Natural killer cell treated with Interleukin-12 subunit alpha and Interleukin-12 subunit beta and Interleukin-15 and Interleukin-18, amount 100 ng/mL, for 72 hours (primary cell): ENCODE data around the gene AGPAT2. TPM values are rescaled to one million over a fixed set of nuclear protein-coding genes. Genes with fewer than 3 reads are reported as not detected.
A peak's percentile ranks its signal among the peaks of the same experiment; 100 is the strongest.

ENCODE experiments used
- ATAC-seq, 2 donors: fragments of 150-1000 bp; cut with Tn5 transposase in 1 of 2; sonication (Bioruptor Pico), chemical (Tn5 transposase) in 1 of 2; 2 replicates each; pipeline ENCODE4 v1.10.0; 2021
- DNase-seq: peaks from one replicate; pipeline ENCODE4 v3.0.0; 2022; ENCODE audit warnings: low spot score
- H3K27ac Mint-ChIP-seq, 2 donors: 1 replicate in 1 of 2; 2 replicates in 1 of 2; pipeline ENCODE4 v1.8.0; 2022; ENCODE audit warnings: mixed read lengths in 2 of 2, mild to moderate bottlenecking in 1 of 2, moderate library complexity in 1 of 2
- H3K27me3 Mint-ChIP-seq, 2 donors: 1 replicate in 1 of 2; 2 replicates in 1 of 2; pipeline ENCODE4 v1.8.0; 2022; ENCODE audit warnings: mixed read lengths in 2 of 2
- H3K36me3 Mint-ChIP-seq: one replicate; pipeline ENCODE4 v1.8.0; 2022; ENCODE audit warnings: mixed read lengths
- H3K4me1 Mint-ChIP-seq, 2 donors: 1 replicate in 1 of 2; 2 replicates in 1 of 2; pipeline ENCODE4 v1.8.0; 2022; ENCODE audit warnings: low read depth in 2 of 2, mixed read lengths in 2 of 2, mild to moderate bottlenecking in 1 of 2
- H3K4me3 Mint-ChIP-seq: one replicate; pipeline ENCODE4 v1.8.0; 2022; ENCODE audit warnings: mixed read lengths
- H3K9me3 Mint-ChIP-seq: 2 replicates; pipeline ENCODE4 v1.8.0; 2022; ENCODE audit warnings: mixed read lengths
- total RNA-seq, 2 donors: library from RNA; stranded (reverse); gene quantifications; one replicate each; pipeline ENCODE4 v1.2.3, GENCODE V29; 2022

AGPAT2 gene
- total RNA-seq, 2 donors from 2014 or later, result 6.1 to 8.9 TPM

GRCh38 chr9:136657974-136658848 is 29.0 kb downstream of the AGPAT2 start:
- H3K4me1 Mint-ChIP-seq, result peaks cover 0 to 4% of the 10 kb centered on the region in 2 donors
- peaks cover 12% of the 10 kb centered on the region in 2 donors for H3K27me3 Mint-ChIP-seq
- H3K36me3 Mint-ChIP-seq, result no peaks in the 10 kb centered on the region
- H3K27ac Mint-ChIP-seq, result no peak overlapping the region
- H3K9me3 Mint-ChIP-seq, result no peaks in the 10 kb centered on the region
- H3K4me3 Mint-ChIP-seq, result no peak overlapping the region
- DNase-seq (no peak), ATAC-seq (no peak)

GRCh38 chr9:136656795-136657611 is 30.3 kb downstream of the AGPAT2 start:
- no peaks in the 10 kb centered on the region for H3K9me3 Mint-ChIP-seq
- DNase-seq (peak; percentile 42), ATAC-seq (no peak)
- peaks cover 0 to 4% of the 10 kb centered on the region in 2 donors for H3K4me1 Mint-ChIP-seq
- peaks cover 12 to 17% of the 10 kb centered on the region in 2 donors for H3K27me3 Mint-ChIP-seq
- no peaks in the 10 kb centered on the region for H3K36me3 Mint-ChIP-seq
- no peak overlapping the region for H3K27ac Mint-ChIP-seq
- no peak overlapping the region for H3K4me3 Mint-ChIP-seq

GRCh38 chr9:136656183-136656738 is 31.0 kb downstream of the AGPAT2 start:
- H3K27me3 Mint-ChIP-seq, result peaks cover 12 to 17% of the 10 kb centered on the region in 2 donors
- DNase-seq (peak; percentile 28), ATAC-seq (no peak)
- no peaks in the 10 kb centered on the region for H3K36me3 Mint-ChIP-seq
- H3K4me1 Mint-ChIP-seq, result peaks cover 0 to 4% of the 10 kb centered on the region in 2 donors
- H3K9me3 Mint-ChIP-seq, result no peaks in the 10 kb centered on the region
- H3K27ac Mint-ChIP-seq, result no peak overlapping the region
- no peak overlapping the region for H3K4me3 Mint-ChIP-seq

GRCh38 chr9:136655536-136656182 is 31.6 kb downstream of the AGPAT2 start:
- H3K27me3 Mint-ChIP-seq, result peaks cover 12 to 17% of the 10 kb centered on the region in 2 donors
- no peak overlapping the region for H3K27ac Mint-ChIP-seq
- no peak overlapping the region for H3K4me3 Mint-ChIP-seq
- no peaks in the 10 kb centered on the region for H3K9me3 Mint-ChIP-seq
- no peaks in the 10 kb centered on the region for H3K36me3 Mint-ChIP-seq
- no peak for DNase-seq
- peaks cover 0 to 4% of the 10 kb centered on the region in 2 donors for H3K4me1 Mint-ChIP-seq
- no peak for ATAC-seq

- Mint-ChIP-seq H3K9me3 (no peaks in the 10 kb centered on the region), H3K4me3 (no peak overlapping the region), H3K27ac (no peak overlapping the region), H3K4me1 (peaks cover 0 to 4% of the 10 kb centered on the region in 2 donors), H3K36me3 (no peaks in the 10 kb centered on the region), H3K27me3 (peaks cover 12 to 17% of the 10 kb centered on the region in 2 donors)
- DNase-seq (no peak), ATAC-seq (peak in 1 of 2 donors; percentile 32)
Measured at GRCh38 chr9:136654820-136655535, 32.3 kb downstream of the AGPAT2 start.

- H3K27me3 Mint-ChIP-seq, result peaks cover 11 to 20% of the 10 kb centered on the region in 2 donors
- no peaks in the 10 kb centered on the region for H3K9me3 Mint-ChIP-seq
- DNase-seq, result no peak
- H3K36me3 Mint-ChIP-seq, result no peaks in the 10 kb centered on the region
- H3K27ac Mint-ChIP-seq, result no peak overlapping the region
- H3K4me1 Mint-ChIP-seq, result peaks cover 0 to 4% of the 10 kb centered on the region in 2 donors
- no peak overlapping the region for H3K4me3 Mint-ChIP-seq
- no peak for ATAC-seq
Measured at GRCh38 chr9:136653323-136654079, 33.8 kb downstream of the AGPAT2 start.

GRCh38 chr9:136651860-136652259 is 35.4 kb downstream of the AGPAT2 start:
- H3K36me3 Mint-ChIP-seq, result no peaks in the 10 kb centered on the region
- DNase-seq (no peak), ATAC-seq (no peak)
- H3K4me1 Mint-ChIP-seq, result no peaks in the 10 kb centered on the region
- H3K27me3 Mint-ChIP-seq, result peaks cover 5 to 15% of the 10 kb centered on the region in 2 donors
- no peak overlapping the region for H3K27ac Mint-ChIP-seq
- H3K4me3 Mint-ChIP-seq, result no peak overlapping the region
- H3K9me3 Mint-ChIP-seq, result no peaks in the 10 kb centered on the region

- no peak overlapping the region for H3K4me3 Mint-ChIP-seq
- no peaks in the 10 kb centered on the region for H3K9me3 Mint-ChIP-seq
- H3K27me3 Mint-ChIP-seq, result peaks cover 6 to 16% of the 10 kb centered on the region in 2 donors
- no peak for ATAC-seq
- no peak overlapping the region for H3K27ac Mint-ChIP-seq
- no peaks in the 10 kb centered on the region for H3K36me3 Mint-ChIP-seq
- H3K4me1 Mint-ChIP-seq, result no peaks in the 10 kb centered on the region
- no peak for DNase-seq
Measured at GRCh38 chr9:136650648-136651047, 36.6 kb downstream of the AGPAT2 start.

GRCh38 chr9:136650021-136650420 is 37.2 kb downstream of the AGPAT2 start:
- ATAC-seq (no peak), DNase-seq (no peak)
- Mint-ChIP-seq H3K4me3 (no peak overlapping the region), H3K9me3 (no peaks in the 10 kb centered on the region), H3K36me3 (no peaks in the 10 kb centered on the region), H3K27me3 (peaks cover 6 to 14% of the 10 kb centered on the region in 2 donors), H3K4me1 (no peaks in the 10 kb centered on the region), H3K27ac (no peak overlapping the region)

- H3K4me1 Mint-ChIP-seq, result no peaks in the 10 kb centered on the region
- H3K4me3 Mint-ChIP-seq, result no peak overlapping the region
- DNase-seq (no peak), ATAC-seq (no peak)
- H3K9me3 Mint-ChIP-seq, result no peaks in the 10 kb centered on the region
- peaks cover 6 to 17% of the 10 kb centered on the region in 2 donors for H3K27me3 Mint-ChIP-seq
- H3K36me3 Mint-ChIP-seq, result no peaks in the 10 kb centered on the region
- H3K27ac Mint-ChIP-seq, result no peak overlapping the region
Measured at GRCh38 chr9:136648751-136649150, 38.5 kb downstream of the AGPAT2 start.

GRCh38 chr9:136646827-136647711 is 40.2 kb downstream of the AGPAT2 start:
- DNase-seq (no peak), ATAC-seq (no peak)
- H3K4me3 Mint-ChIP-seq, result no peak overlapping the region
- H3K27me3 Mint-ChIP-seq, result peaks cover 13 to 18% of the 10 kb centered on the region in 2 donors
- H3K9me3 Mint-ChIP-seq, result no peaks in the 10 kb centered on the region
- no peak overlapping the region for H3K27ac Mint-ChIP-seq
- H3K4me1 Mint-ChIP-seq, result no peaks in the 10 kb centered on the region
- no peaks in the 10 kb centered on the region for H3K36me3 Mint-ChIP-seq
